Measurements from ENCODE around the gene KCNS1.

The KCNS1 gene

DNA sequence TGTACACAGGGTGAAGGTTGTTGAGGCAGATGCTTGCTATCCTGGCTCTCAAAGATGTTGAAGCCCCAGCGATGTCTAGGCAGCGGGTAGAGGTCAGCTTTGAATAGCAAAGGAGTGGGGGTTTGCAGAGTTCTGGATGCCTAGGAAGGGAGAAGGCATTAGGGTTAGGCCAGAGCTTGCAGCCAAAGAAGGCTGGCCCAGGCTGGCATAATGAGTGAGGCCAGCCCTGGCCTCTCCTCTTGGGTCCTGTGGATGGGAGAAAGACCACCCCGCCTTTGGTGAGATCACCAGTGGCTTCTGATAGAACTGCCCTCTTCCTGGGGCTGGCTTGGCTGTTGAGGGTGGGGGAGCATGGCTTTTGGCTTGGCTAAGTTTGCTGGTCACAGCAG is 14.5 kb upstream of the KCNS1 start:
- Mint-ChIP-seq H3K4me1 (ENCODE audit: low read depth) (no peaks in the 10 kb centered on the region), H3K9me3 (no peaks in the 10 kb centered on the region), H3K27me3 (ENCODE audit: low read depth) (peaks cover 13% of the 10 kb centered on the region), H3K27ac (no peak overlapping the region), H3K4me3 (no peak overlapping the region), H3K36me3 (ENCODE audit: low read depth) (no peaks in the 10 kb centered on the region)
- no peak for DNase-seq (ENCODE audit: low spot score)

DNA sequence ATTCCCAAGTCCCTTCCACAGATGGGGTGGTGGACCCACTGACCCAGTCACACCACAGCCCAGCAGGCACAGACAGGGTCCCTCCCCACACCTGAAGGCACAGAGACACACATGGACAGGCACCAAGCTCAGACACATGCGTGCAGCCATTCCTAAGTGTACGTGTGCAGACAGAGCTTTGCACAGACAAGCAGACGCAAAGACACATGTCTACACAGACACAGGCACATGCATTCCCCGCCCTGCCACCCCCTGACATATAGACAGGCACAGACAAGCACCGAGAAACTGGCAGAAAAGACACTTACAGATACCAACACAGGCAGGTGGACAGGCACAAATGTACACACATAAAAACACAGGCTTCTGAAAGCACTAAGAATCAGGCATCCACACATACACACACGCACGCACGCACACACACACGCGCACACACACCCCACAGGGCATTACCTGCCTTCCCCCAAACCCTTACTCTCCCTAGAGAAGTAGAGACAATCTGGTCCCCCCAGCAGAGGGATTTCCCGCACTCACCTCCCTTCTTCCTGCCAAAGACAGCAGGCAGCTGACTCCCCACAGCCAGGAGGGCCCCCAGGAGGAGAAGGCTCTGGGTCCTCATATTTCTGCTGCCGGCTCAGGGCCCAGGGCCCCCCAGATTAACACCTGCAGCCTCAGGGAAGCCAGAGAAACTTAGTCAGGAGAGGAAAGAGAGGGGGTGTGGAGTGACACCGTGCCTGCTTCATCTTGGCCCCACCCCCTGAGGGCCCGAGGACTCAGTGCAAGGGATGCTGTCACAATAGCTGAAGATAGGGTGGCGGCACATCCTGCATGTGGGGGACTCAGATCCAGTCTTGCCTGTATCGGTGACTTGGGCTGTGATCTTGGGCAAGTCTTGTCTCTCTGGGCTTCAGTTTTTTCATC is 13.8 kb upstream of the KCNS1 start, which contains the start of gene WFDC5:
WFDC5 (minus strand) TSS at position 710 of the 921 bp plus-strand sequence; CDS start at position 619, 91 bp downstream.
- H3K27me3 Mint-ChIP-seq (ENCODE audit: low read depth) = peaks cover 9% of the 10 kb centered on the region
- no peaks in the 10 kb centered on the region for H3K4me1 Mint-ChIP-seq (ENCODE audit: low read depth)
- no peaks in the 10 kb centered on the region for H3K36me3 Mint-ChIP-seq (ENCODE audit: low read depth)
- DNase-seq (ENCODE audit: low spot score) = no peak
- H3K9me3 Mint-ChIP-seq = no peaks in the 10 kb centered on the region
- H3K27ac Mint-ChIP-seq = no peak within 1 kb of the TSS
- H3K4me3 Mint-ChIP-seq = no peak within 1 kb of the TSS

DNA sequence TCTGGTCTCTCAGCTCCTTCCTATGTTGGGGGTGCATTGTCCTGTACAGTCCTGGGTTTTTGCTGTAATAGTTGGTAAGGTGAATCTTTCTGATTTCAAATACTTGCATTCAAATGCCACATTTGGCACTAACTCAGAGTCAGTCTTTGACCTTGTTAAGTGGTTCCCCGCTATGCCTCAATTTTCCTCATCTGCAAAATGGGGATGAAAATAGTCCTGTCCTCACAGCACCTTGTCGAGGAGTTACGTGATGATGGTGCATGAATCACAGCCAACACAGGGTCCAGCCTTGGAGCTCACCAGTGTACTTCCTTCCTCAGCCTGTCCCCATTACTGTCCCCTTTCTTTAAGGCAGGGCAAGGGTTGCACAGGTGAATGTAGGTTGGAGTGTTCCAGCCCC is 12.9 kb upstream of the KCNS1 start:
- no peak for DNase-seq (ENCODE audit: low spot score)
- H3K27ac Mint-ChIP-seq = no peak overlapping the region
- H3K4me3 Mint-ChIP-seq = no peak overlapping the region
- no peaks in the 10 kb centered on the region for H3K4me1 Mint-ChIP-seq (ENCODE audit: low read depth)
- H3K27me3 Mint-ChIP-seq (ENCODE audit: low read depth) = peaks cover 7% of the 10 kb centered on the region
- H3K9me3 Mint-ChIP-seq = no peaks in the 10 kb centered on the region
- no peaks in the 10 kb centered on the region for H3K36me3 Mint-ChIP-seq (ENCODE audit: low read depth)

DNA sequence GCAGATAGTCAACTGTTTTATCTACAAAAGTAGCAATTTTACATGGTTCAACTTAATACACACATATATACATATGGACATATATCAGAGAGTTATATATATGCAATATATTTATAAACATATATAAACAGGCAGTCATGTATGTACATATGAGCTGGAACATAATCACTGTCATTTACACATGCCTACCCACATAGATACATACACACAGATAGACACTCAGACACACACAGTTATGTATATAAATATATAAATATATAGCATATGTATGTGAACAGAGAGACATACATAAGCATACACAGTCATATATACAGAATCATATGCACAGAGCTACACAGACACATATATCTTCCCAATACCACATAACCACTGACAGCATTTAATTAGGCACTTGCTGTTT is 11.8 kb upstream of the KCNS1 start:
- no peak overlapping the region for H3K4me3 Mint-ChIP-seq
- DNase-seq (ENCODE audit: low spot score) = no peak
- H3K9me3 Mint-ChIP-seq = no peaks in the 10 kb centered on the region
- no peaks in the 10 kb centered on the region for H3K4me1 Mint-ChIP-seq (ENCODE audit: low read depth)
- H3K36me3 Mint-ChIP-seq (ENCODE audit: low read depth) = no peaks in the 10 kb centered on the region
- H3K27ac Mint-ChIP-seq = no peak overlapping the region
- peaks cover 6% of the 10 kb centered on the region for H3K27me3 Mint-ChIP-seq (ENCODE audit: low read depth)

DNA sequence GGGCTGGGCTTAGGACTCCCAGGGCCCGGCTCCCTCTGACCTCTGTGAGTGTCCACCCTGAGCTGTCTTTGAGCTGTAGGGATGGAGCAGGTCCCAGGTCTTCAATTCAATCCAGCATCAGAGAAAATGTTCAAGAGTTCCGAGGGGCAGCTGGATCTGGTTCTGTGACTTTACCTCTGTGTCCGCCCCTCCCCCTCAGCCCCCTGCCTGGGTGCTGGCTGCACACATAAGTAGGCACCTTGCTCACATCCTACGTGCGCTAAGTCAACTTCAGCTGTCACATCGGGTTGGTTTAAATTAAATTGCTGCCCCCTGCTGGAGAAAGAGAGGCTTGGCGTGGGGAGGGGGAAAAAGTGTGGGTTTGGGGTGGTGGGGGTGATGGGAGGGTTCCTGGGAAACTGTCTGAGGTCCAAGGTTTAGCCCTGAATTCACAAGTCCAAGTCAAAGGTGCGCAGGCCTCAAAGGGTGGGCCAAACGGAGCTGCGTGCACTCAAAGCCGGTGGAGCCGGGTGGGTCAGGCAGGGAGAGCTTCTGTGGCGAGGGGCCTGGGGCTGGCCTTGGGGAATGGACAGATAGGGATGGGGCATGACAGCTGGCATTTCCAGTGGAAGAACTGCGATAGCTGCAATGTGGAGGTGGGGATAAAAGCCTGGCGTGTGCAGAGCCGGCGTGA is 11.0 kb upstream of the KCNS1 start:
- Mint-ChIP-seq H3K4me3 (no peak overlapping the region), H3K4me1 (ENCODE audit: low read depth) (no peaks in the 10 kb centered on the region), H3K27me3 (ENCODE audit: low read depth) (peaks cover 4% of the 10 kb centered on the region), H3K9me3 (no peaks in the 10 kb centered on the region), H3K36me3 (ENCODE audit: low read depth) (no peaks in the 10 kb centered on the region), H3K27ac (no peak overlapping the region)
- no peak for DNase-seq (ENCODE audit: low spot score)

DNA sequence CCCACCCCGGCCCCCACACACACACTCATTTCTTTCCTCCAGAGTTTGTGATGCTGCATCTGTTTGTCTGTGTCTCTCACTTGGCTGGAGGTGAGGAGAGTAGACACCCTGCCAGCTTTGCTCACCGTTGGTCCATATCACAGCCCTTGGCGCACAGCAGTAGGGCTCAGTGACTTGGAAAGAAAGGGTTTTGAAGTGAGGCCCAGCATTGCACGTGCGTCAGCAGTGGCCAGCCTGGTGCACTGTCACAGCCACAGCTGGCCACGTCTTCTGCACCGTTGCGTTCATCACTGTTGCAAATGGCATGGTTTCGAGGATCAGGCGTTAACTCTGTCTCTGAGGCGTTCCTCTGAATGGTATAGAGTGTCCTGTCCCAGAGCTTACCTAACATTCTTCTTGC is 10.4 kb upstream of the KCNS1 start:
- Mint-ChIP-seq H3K4me1 (ENCODE audit: low read depth) (no peaks in the 10 kb centered on the region), H3K36me3 (ENCODE audit: low read depth) (no peaks in the 10 kb centered on the region), H3K27me3 (ENCODE audit: low read depth) (peaks cover under 1% of the 10 kb centered on the region)

DNA sequence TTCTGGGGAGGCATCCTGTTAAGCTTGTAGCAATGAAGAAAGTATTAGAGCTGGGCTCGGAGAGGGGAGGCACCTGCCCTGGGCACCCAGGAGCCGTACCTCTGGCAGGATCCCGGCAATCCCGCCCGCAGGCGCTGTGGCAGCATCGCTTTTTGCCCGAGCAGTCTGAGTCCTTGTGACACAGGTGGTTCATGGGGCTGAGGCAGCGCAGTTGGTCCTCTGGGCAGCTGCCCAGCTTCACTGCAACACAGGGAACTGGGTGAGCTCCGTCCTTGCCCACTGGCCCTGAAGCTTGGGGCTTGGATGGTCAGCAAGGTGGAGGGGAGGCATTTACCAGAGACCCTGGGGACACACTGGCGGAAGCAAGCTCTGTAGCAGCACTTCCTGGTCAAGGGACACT is 9.4 kb upstream of the KCNS1 start:
- no peak for DNase-seq (ENCODE audit: low spot score)
- Mint-ChIP-seq H3K27me3 (ENCODE audit: low read depth) (no peaks in the 10 kb centered on the region), H3K36me3 (ENCODE audit: low read depth) (no peaks in the 10 kb centered on the region), H3K27ac (no peak overlapping the region), H3K9me3 (no peaks in the 10 kb centered on the region), H3K4me3 (no peak overlapping the region), H3K4me1 (ENCODE audit: low read depth) (no peaks in the 10 kb centered on the region)

More for the DNA sequence above, 10.4 kb upstream of the KCNS1 start:
- H3K9me3 Mint-ChIP-seq = no peaks in the 10 kb centered on the region
- no peak overlapping the region for H3K27ac Mint-ChIP-seq
- DNase-seq (ENCODE audit: low spot score) = no peak
- H3K4me3 Mint-ChIP-seq = no peak overlapping the region

DNA sequence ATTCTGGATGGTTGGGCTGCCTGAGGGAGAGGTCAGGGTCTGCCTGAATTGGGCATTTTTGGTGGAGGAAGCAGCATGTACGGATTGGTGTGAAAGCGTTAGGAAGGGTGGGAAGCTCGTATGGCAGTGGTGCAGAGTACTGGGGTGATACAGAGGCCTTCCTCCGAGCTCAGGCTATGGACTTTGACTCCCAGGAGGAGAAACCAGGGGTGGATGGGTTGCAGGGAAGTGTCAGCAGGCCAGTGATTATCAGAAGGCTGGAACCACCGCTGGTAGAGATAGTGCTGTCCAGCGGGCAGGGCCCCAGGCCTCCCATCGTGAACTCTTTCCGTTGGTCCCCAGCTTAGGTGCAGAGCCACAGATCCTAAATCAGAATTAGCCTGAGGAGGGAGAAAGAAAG is 8.7 kb upstream of the KCNS1 start:
- H3K9me3 Mint-ChIP-seq = no peaks in the 10 kb centered on the region
- H3K4me3 Mint-ChIP-seq = no peak overlapping the region
- no peak overlapping the region for H3K27ac Mint-ChIP-seq
- no peak for DNase-seq (ENCODE audit: low spot score)
- H3K36me3 Mint-ChIP-seq (ENCODE audit: low read depth) = no peaks in the 10 kb centered on the region
- no peaks in the 10 kb centered on the region for H3K4me1 Mint-ChIP-seq (ENCODE audit: low read depth)
- H3K27me3 Mint-ChIP-seq (ENCODE audit: low read depth) = peaks cover 4% of the 10 kb centered on the region

DNA sequence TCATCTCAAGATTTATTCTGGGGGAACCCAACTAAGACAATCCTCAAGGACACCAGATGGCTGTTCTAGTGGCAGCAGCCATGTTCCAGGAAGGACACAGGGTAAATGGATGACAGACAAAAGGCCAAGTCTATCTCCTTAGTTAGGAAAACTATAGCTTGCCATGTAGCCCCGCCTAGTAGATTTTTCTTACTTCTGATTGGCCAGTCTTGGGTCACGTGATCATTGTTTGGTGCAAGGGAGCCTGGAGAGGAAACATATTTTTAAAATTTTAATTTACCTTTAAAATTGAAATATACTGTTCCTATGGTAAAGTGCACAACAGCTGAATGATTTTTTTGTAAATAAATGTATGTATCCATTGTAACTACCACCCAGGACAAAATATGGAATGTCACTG is 4.4 kb upstream of the KCNS1 start:
- peaks cover 27% of the 10 kb centered on the region for H3K27me3 Mint-ChIP-seq (ENCODE audit: low read depth)
- DNase-seq (ENCODE audit: low spot score) = no peak
- no peaks in the 10 kb centered on the region for H3K9me3 Mint-ChIP-seq
- no peak overlapping the region for H3K27ac Mint-ChIP-seq
- H3K36me3 Mint-ChIP-seq (ENCODE audit: low read depth) = no peaks in the 10 kb centered on the region
- peaks cover 2% of the 10 kb centered on the region for H3K4me1 Mint-ChIP-seq (ENCODE audit: low read depth)
- H3K4me3 Mint-ChIP-seq = no peak overlapping the region

DNA sequence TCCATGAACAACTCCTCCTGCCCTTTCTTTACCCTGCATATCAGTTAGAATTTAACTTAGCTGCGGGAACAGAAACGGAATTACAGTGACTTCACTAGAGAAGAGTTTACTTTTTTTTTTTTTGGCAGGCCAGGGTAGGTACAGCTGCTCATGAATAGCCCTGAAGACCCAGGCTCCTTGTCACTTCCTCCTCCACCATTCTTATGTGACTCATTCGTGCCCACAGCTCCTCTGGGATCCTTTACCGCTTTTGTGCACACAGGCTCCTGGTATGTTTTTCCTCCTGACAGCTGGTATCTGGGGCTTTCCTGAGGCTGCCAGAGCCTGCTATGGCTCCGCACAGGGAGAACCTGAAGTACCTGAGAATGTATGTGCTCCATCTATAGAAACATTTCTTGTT is 3.9 kb upstream of the KCNS1 start:
- Mint-ChIP-seq H3K4me3 (no peak overlapping the region), H3K27me3 (ENCODE audit: low read depth) (peaks cover 32% of the 10 kb centered on the region), H3K4me1 (ENCODE audit: low read depth) (peaks cover 2% of the 10 kb centered on the region), H3K9me3 (no peaks in the 10 kb centered on the region), H3K27ac (no peak overlapping the region), H3K36me3 (ENCODE audit: low read depth) (no peaks in the 10 kb centered on the region)
- DNase-seq (ENCODE audit: low spot score) = no peak

DNA sequence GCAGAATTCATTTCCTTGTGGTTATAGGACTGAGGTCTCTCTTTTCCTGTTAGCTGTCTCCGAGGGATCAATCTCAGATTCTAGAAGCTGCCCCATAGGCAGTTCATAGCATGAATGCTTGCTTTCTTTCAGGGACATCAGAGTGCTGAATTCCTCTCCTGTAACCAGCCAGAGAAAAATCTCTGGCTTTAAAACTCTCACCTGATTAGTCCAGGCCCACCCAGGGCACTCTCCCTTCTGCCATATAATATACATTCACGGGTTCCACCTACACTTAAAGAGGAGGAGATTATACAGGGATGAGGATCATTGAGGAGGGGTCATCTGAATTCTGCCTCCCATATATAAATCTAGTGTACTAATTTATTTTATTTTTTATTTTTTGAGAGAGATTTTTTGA is 2.1 kb upstream of the KCNS1 start:
- Mint-ChIP-seq H3K36me3 (ENCODE audit: low read depth) (no peaks in the 10 kb centered on the region), H3K27ac (no peak overlapping the region), H3K27me3 (ENCODE audit: low read depth) (peaks cover 44% of the 10 kb centered on the region), H3K4me3 (no peak overlapping the region), H3K4me1 (ENCODE audit: low read depth) (peaks cover 2% of the 10 kb centered on the region), H3K9me3 (no peaks in the 10 kb centered on the region)
- DNase-seq (ENCODE audit: low spot score) = no peak

DNA sequence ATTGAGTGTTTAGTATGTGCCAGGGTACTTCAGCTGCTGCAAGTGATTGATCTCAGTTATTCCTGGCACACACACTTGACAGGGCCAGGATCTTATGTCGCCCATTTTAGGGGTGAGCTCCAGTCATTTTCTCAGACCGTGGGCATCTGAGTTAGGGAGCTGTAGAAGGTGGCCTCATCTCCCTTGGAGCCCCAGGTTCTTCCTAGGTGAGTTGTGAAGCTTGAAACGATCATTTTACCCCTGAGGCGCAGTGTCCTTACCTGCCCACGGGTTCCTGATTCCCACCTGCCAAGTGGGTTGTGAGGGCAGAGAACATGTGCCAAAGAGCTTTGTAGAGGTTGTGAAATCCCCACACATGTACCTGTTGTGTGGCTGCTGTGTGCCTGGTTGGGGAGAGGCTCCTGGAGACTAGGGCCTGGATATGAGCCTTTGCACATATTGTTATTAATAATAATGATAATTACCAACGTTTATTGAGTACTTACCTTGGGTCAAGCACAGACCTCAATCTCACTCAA is 465 bp upstream of the KCNS1 start:
- Mint-ChIP-seq H3K4me1 (ENCODE audit: low read depth) (peaks cover 5% of the 10 kb centered on the region), H3K27me3 (ENCODE audit: low read depth) (peaks cover 57% of the 10 kb centered on the region), H3K9me3 (no peaks in the 10 kb centered on the region), H3K27ac (no peak overlapping the region), H3K4me3 (no peak overlapping the region), H3K36me3 (ENCODE audit: low read depth) (peaks cover 3% of the 10 kb centered on the region)
- no peak for DNase-seq (ENCODE audit: low spot score)

DNA sequence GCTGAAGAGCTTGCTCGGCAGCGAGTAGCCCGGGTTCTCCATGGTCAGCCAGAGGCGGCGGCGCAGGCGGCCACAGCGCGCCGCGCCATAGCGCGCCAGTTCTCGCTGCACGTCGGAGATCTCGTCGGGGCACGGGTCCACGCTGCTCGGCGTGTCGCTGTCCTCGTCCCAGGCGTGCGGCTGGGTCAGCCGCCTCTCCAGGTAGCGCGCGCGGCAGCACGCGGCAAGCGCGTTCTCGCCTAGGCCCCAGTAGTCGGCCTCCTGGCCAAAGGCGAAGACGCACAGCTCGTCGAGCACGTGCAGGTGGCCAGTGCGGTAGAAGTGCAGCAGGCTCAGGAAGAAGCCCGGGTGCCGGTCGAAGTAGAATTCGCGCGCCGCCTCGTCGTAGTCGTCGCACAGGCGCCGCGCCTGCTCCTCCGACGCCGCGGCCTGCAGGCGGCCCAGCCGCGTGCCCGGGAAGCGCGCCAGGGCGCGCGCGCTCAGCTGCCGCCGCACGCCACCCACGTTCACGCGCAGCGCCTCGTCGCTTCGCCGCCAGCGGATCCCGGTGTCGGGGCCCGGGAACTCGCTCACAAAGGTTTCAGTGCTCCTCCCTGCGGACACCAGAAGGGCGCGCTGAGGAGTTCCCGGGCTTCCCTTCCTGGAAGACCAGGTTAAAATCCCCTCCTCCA is 2.7 kb downstream of the KCNS1 start:
- Mint-ChIP-seq H3K27ac (no peak overlapping the region), H3K9me3 (no peaks in the 10 kb centered on the region), H3K36me3 (ENCODE audit: low read depth) (peaks cover 3% of the 10 kb centered on the region), H3K27me3 (ENCODE audit: low read depth) (peaks cover 53% of the 10 kb centered on the region), H3K4me3 (peak overlapping the region; percentile 33), H3K4me1 (ENCODE audit: low read depth) (peaks cover 5% of the 10 kb centered on the region)
- DNase-seq (ENCODE audit: low spot score) = peak; percentile 12
